Lung (tissue), 12 donors: ENCODE results near the gene CCIN. TPM values are rescaled to one million over a fixed set of nuclear protein-coding genes. Genes with fewer than 3 reads are reported as not detected.

Experiments used
- ATAC-seq: fragments of 200-7000 bp; cut with Tn5 transposase; one replicate; pipeline ENCODE4 v1.9.1; 2020; ENCODE audit warnings: moderate number of reproducible peaks; ENCODE audit not compliant: insufficient read depth, low FRiP score
- DNase-seq, 3 donors: peaks; one replicate each; pipeline ENCODE4 v3.0.0-alpha.2; 2013 to 2017
- H3K27ac ChIP-seq, 2 donors: one replicate each; pipeline ENCODE4 v1.5.1; 2013; ENCODE audit warnings: mild to moderate bottlenecking in 2 of 2, moderate library complexity in 2 of 2, control low read depth in 1 of 2, inconsistent platforms in 1 of 2, low read depth in 1 of 2, low read length in 1 of 2
- H3K27me3 ChIP-seq, 3 donors: one replicate each; pipeline ENCODE4 v1.5.1; 2013; ENCODE audit warnings: low read length in 2 of 3; ENCODE audit not compliant: control insufficient read depth in 3 of 3, insufficient read depth in 3 of 3
- H3K36me3 ChIP-seq, 4 donors: one replicate each; pipeline ENCODE4 v1.5.1; 2013; ENCODE audit warnings: low read length in 4 of 4, mild to moderate bottlenecking in 1 of 4, moderate library complexity in 1 of 4; ENCODE audit not compliant: control insufficient read depth in 4 of 4, insufficient read depth in 4 of 4
- H3K4me1 ChIP-seq, 5 donors: one replicate each; pipeline ENCODE4 v1.5.1; 2013; ENCODE audit warnings: low read length in 5 of 5, mild to moderate bottlenecking in 2 of 5, moderate library complexity in 1 of 5; ENCODE audit not compliant: control insufficient read depth in 5 of 5, insufficient read depth in 5 of 5
- H3K4me3 ChIP-seq: one replicate; pipeline ENCODE4 v1.5.1; 2013; ENCODE audit warnings: mild to moderate bottlenecking, control low read depth, moderate library complexity
- H3K9ac ChIP-seq, 2 donors: one replicate each; pipeline ENCODE4 v1.5.1; 2013; ENCODE audit warnings: low read length in 2 of 2, control low read depth in 1 of 2; ENCODE audit not compliant: insufficient read depth in 1 of 2
- H3K9me3 ChIP-seq, 4 donors: one replicate each; pipeline ENCODE4 v1.5.1; 2013; ENCODE audit warnings: low read length in 3 of 4, mild to moderate bottlenecking in 1 of 4, moderate library complexity in 1 of 4; ENCODE audit not compliant: control insufficient read depth in 4 of 4, insufficient read depth in 3 of 4
- WGBS, 2 donors: extraction: QIAGEN DNeasy Blood & Tissue Kit; methylation state at CpG; one replicate each; pipeline ENCODE4 v1.1.7; 2013; 5-methylcytosine and 5-hydroxymethylcytosine counted together
- polyA plus RNA-seq, 2 donors: library from polyadenylated mRNA; stranded (reverse); fragments of 200-250 nt; gene quantifications; one replicate each; pipeline ENCODE4 v1.2.1, GENCODE V29; 2013
- total RNA-seq, 2 donors: library from RNA; depleted of rRNA in 1 of 2; stranded (reverse); fragments of >200 nt in 1 of 2; gene quantifications; one replicate each; pipeline ENCODE4 v1.2.1, GENCODE V29; 2014 to 2021
- TF ChIP-seq, protein P1 (sequence below): IDR thresholded peaks from 2 replicates; pipeline ENCODE4 v1.5.1; 2012; ENCODE audit warnings: mild to moderate bottlenecking; ENCODE audit errors: control extremely low read depth, extremely low read depth
- donor health status: control.
- donor health status: control.
- donor health status: Bipolar disorder and iron deficiency.
- donor health status: healthy.
- donor health status: DM: yes; HTN: yes; CAD: no.

The CCIN gene
- total and polyA plus RNA-seq, 4 donors, result 0.12 to 0.89 (median 0.15) TPM; not detected in 1

GRCh38 chr9:36161187-36161586 lies 8.0 kb upstream of the CCIN start:
- 95 to 97% methylated on average over 2 of the region's 2 CpGs for WGBS, 2 donors
- Histone ChIP-seq H3K9me3 (peaks cover 0 to 2% (median 0%) of the 10 kb centered on the region in 4 donors), H3K4me3 (no peak overlapping the region), H3K9ac (no peak overlapping the region), H3K36me3 (peaks cover 0 to 5% (median 0%) of the 10 kb centered on the region in 4 donors), H3K27ac (peak overlapping the region; percentile 13 to 28), H3K27me3 (no peaks in the 10 kb centered on the region), H3K4me1 (peaks cover 0 to 18% (median 9%) of the 10 kb centered on the region in 5 donors)
- TF ChIP-seq, protein P1, sequence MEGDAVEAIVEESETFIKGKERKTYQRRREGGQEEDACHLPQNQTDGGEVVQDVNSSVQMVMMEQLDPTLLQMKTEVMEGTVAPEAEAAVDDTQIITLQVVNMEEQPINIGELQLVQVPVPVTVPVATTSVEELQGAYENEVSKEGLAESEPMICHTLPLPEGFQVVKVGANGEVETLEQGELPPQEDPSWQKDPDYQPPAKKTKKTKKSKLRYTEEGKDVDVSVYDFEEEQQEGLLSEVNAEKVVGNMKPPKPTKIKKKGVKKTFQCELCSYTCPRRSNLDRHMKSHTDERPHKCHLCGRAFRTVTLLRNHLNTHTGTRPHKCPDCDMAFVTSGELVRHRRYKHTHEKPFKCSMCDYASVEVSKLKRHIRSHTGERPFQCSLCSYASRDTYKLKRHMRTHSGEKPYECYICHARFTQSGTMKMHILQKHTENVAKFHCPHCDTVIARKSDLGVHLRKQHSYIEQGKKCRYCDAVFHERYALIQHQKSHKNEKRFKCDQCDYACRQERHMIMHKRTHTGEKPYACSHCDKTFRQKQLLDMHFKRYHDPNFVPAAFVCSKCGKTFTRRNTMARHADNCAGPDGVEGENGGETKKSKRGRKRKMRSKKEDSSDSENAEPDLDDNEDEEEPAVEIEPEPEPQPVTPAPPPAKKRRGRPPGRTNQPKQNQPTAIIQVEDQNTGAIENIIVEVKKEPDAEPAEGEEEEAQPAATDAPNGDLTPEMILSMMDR, result no peak
- no peak for DNase-seq
- no peak for ATAC-seq

DNA sequence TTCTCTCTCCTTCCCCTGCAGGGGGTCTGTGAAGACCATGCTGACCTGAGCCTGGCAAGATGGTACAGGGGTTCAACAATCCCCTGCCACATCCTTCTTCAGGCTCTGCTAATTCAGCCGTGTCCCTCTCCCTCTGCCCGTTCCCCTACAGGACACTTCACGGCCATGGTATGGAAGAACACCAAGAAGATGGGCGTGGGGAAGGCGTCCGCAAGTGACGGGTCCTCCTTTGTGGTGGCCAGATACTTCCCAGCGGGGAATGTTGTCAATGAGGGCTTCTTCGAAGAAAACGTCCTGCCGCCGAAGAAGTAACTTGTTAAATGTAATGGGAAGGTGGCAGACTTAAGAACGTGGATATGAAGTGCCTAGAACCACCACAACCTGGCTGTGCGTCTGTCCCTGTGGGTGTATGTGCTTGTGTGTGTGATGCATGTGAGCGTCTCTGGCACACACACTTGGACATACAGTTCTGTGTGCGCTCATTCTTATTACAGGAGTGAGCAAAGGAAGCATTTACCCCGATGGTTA lies 6.9 kb upstream of the CCIN start:
- Histone ChIP-seq H3K27me3 (no peaks in the 10 kb centered on the region), H3K36me3 (peaks cover 0 to 2% (median 0%) of the 10 kb centered on the region in 4 donors), H3K9ac (peak overlapping the region in 1 of 2 donors; percentile 13), H3K4me3 (no peak overlapping the region), H3K27ac (no peak overlapping the region), H3K4me1 (peaks cover 0 to 18% (median 9%) of the 10 kb centered on the region in 5 donors), H3K9me3 (no peaks in the 10 kb centered on the region)
- DNase-seq, result no peak
- 91% methylated on average over 17 of the region's 17 CpGs for WGBS, 2 donors
- TF ChIP-seq, protein P1, result no peak
- ATAC-seq, result no peak

DNA sequence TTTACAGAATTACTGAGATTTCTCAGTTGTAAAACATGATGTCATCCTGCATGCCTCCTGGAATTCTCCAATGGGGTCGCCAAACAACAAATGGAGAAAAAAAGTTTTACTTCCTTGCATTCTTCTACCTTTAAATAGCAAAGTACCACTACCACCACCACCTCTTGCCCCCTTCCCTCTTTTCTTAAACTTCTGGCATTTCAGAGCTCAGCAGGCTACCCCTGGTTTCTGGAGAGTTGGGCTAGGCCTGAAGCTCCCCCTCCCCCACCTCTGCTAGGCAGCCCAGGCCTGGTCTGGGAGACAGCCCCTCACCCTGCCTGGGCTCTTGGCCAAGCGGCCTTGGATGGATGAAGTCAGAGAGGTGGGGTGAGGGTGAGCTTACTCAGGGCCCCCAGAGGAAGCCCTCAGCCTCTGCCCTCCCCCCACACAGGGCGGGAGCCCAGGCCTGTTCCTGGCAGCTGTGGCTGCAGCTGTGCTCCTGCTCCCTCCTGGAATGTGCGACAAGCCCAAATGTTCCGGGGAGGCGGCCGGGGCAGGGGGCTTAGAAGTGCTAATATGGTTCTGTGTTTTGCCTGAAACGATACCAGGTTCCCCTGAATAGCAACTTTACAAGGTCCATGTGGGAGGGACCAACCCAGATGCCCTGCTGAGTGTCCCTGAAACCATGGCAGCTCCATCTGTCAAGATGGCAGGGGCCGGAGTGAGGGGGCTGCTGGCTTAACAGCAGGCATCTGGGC lies 6.0 kb upstream of the CCIN start:
- Histone ChIP-seq H3K4me1 (peaks cover 0 to 18% (median 9%) of the 10 kb centered on the region in 5 donors), H3K9me3 (no peaks in the 10 kb centered on the region), H3K9ac (peak overlapping the region in 1 of 2 donors; percentile 52), H3K36me3 (peaks cover 0 to 2% (median 0%) of the 10 kb centered on the region in 4 donors), H3K27me3 (no peaks in the 10 kb centered on the region), H3K4me3 (no peak overlapping the region), H3K27ac (peak overlapping the region; percentile 21 to 26)
- 44 to 56% methylated on average over 8 to 9 of the region's 9 CpGs for WGBS, 2 donors
- ATAC-seq, result no peak
- DNase-seq, result peak; percentile 96 to 97 (median 97)
- TF ChIP-seq, protein P1, result no peak
